GM19023 (cell line): ENCODE measurements around the gene TRIM3.

Source experiments
- ATAC-seq: cut with Tn5 transposase; IDR thresholded peaks from one replicate; pipeline ENCODE4 v1.9.1; 2021; ENCODE audit warnings: mild to moderate bottlenecking, moderate library complexity; ENCODE audit not compliant: unreplicated experiment

The TRIM3 gene

GRCh38 chr11:6481012-6481923 lies 7.5 kb upstream of the TRIM3 start, which contains the start of the genes ARFIP2 and TIMM10B:
TSS of gene ARFIP2 (minus strand) at chr11:6481331. CDS start at chr11:6480421, 910 bp downstream.
TSS of gene TIMM10B (plus strand) at chr11:6481501. CDS start at chr11:6481517, 16 bp downstream.
- ATAC-seq: peak; percentile 100

GRCh38 chr11:6480299-6480914 lies 6.7 kb upstream of the TRIM3 start:
- no peak for ATAC-seq

- no peak for ATAC-seq
Observed at GRCh38 chr11:6476571-6476970, 2.8 kb upstream of the TRIM3 start.

- ATAC-seq: no peak
Observed at GRCh38 chr11:6475936-6476335, 2.2 kb upstream of the TRIM3 start.

- no peak for ATAC-seq
Observed at GRCh38 chr11:6474806-6475500, 1.2 kb upstream of the TRIM3 start.

GRCh38 chr11:6474413-6474792 lies 662 bp upstream of the TRIM3 start:
- no peak for ATAC-seq

- no peak for ATAC-seq
Observed at GRCh38 chr11:6472934-6473333, 807 bp downstream of the TRIM3 start.

GRCh38 chr11:6469599-6469998 lies 4.1 kb downstream of the TRIM3 start:
- no peak for ATAC-seq

- peak; percentile 53 for ATAC-seq
Observed at GRCh38 chr11:6468712-6469495, 4.8 kb downstream of the TRIM3 start.

GRCh38 chr11:6459099-6459450 lies 14.7 kb downstream of the TRIM3 start:
- ATAC-seq: no peak

GRCh38 chr11:6458352-6459098 lies 15.2 kb downstream of the TRIM3 start:
- ATAC-seq: no peak

- ATAC-seq: no peak
Observed at GRCh38 chr11:6457581-6458320, 16.0 kb downstream of the TRIM3 start.

GRCh38 chr11:6456361-6457073 lies 17.2 kb downstream of the TRIM3 start:
- no peak for ATAC-seq

GRCh38 chr11:6455070-6455469 lies 18.7 kb downstream of the TRIM3 start:
- no peak for ATAC-seq

- ATAC-seq: no peak
Observed at GRCh38 chr11:6453152-6453551, 20.6 kb downstream of the TRIM3 start.

GRCh38 chr11:6452219-6452618 lies 21.5 kb downstream of the TRIM3 start:
- no peak for ATAC-seq

GRCh38 chr11:6448574-6448973 lies 25.2 kb downstream of the TRIM3 start:
- no peak for ATAC-seq

GRCh38 chr11:6443269-6444003 lies 30.3 kb downstream of the TRIM3 start:
- peak; percentile 79 for ATAC-seq
